HG03066 (cell line): ENCODE data around the gene TCERG1.

Experiments
- ATAC-seq: cut with Tn5 transposase; IDR thresholded peaks from one replicate; pipeline ENCODE4 v1.9.1; 2021; ENCODE audit warnings: low read depth; ENCODE audit not compliant: unreplicated experiment

Gene TCERG1

GRCh38 chr5:146446861-146447733 lies at the start of gene TCERG1:
Gene TCERG1, plus strand, starts transcription at chr5:146447333. Its CDS starts 17 bp downstream, at chr5:146447350.
- peak; percentile 96 for ATAC-seq

- no peak for ATAC-seq
These were observed 48.3 kb upstream of the TCERG1 start for GRCh38 chr5:146398826-146399225.

- ATAC-seq = no peak
These were observed 47.7 kb upstream of the TCERG1 start for GRCh38 chr5:146399481-146399880.

GRCh38 chr5:146400201-146400600 lies 46.9 kb upstream of the TCERG1 start:
- no peak for ATAC-seq

- no peak for ATAC-seq
These were observed 46.1 kb upstream of the TCERG1 start for GRCh38 chr5:146401021-146401420.

GRCh38 chr5:146402949-146403348 lies 44.2 kb upstream of the TCERG1 start:
- ATAC-seq = no peak

- ATAC-seq = no peak
These were observed 38.0 kb upstream of the TCERG1 start for GRCh38 chr5:146409054-146409671.

- ATAC-seq = no peak
These were observed 36.9 kb upstream of the TCERG1 start for GRCh38 chr5:146410272-146410671.

- ATAC-seq = no peak
These were observed 27.4 kb upstream of the TCERG1 start for GRCh38 chr5:146419696-146420095.

GRCh38 chr5:146425023-146425422 lies 22.1 kb upstream of the TCERG1 start:
- no peak for ATAC-seq

- no peak for ATAC-seq
These were observed 20.8 kb upstream of the TCERG1 start for GRCh38 chr5:146426305-146426704.

- ATAC-seq = peak; percentile 51
These were observed 20.1 kb upstream of the TCERG1 start for GRCh38 chr5:146426853-146427618.

- no peak for ATAC-seq
These were observed 19.5 kb upstream of the TCERG1 start for GRCh38 chr5:146427619-146427997.

- ATAC-seq = no peak
These were observed 18.5 kb upstream of the TCERG1 start for GRCh38 chr5:146428658-146429057.

- no peak for ATAC-seq
These were observed 6.8 kb upstream of the TCERG1 start for GRCh38 chr5:146440353-146440752.

GRCh38 chr5:146440870-146441495 lies 6.2 kb upstream of the TCERG1 start:
- ATAC-seq = no peak

GRCh38 chr5:146441896-146442295 lies 5.2 kb upstream of the TCERG1 start:
- ATAC-seq = no peak

- ATAC-seq = no peak
These were observed 724 bp downstream of the TCERG1 start for GRCh38 chr5:146447734-146448380.

GRCh38 chr5:146448783-146449519 lies 1.8 kb downstream of the TCERG1 start:
- ATAC-seq = no peak

GRCh38 chr5:146450002-146450401 lies 2.9 kb downstream of the TCERG1 start:
- ATAC-seq = no peak
